ENCODE measurements around the gene LRRC27. TPM values are rescaled to one million over a fixed set of nuclear protein-coding genes. Genes with fewer than 3 reads are reported as not detected.

LRRC27 gene
- total RNA-seq, 1 donor from 2014 or later, result 9.6 TPM

- no peak for DNase-seq
These were observed 59.1 kb downstream of the LRRC27 start for GRCh38 chr10:132390921-132391675.

- no peak for DNase-seq
These were observed 59.7 kb downstream of the LRRC27 start for GRCh38 chr10:132391676-132392020.

- DNase-seq, result no peak
These were observed 60.3 kb downstream of the LRRC27 start for GRCh38 chr10:132392184-132392800.

- no peak for DNase-seq
These were observed 61.1 kb downstream of the LRRC27 start for GRCh38 chr10:132392811-132393694.

GRCh38 chr10:132393695-132394181 lies 61.7 kb downstream of the LRRC27 start:
- no peak for DNase-seq

GRCh38 chr10:132394201-132394811 lies 62.3 kb downstream of the LRRC27 start:
- no peak for DNase-seq

- no peak for DNase-seq
These were observed 63.1 kb downstream of the LRRC27 start for GRCh38 chr10:132394936-132395703.

GRCh38 chr10:132395704-132396493 lies 63.9 kb downstream of the LRRC27 start:
- no peak for DNase-seq

GRCh38 chr10:132396494-132397035 lies 64.6 kb downstream of the LRRC27 start:
- no peak for DNase-seq

- DNase-seq, result no peak
These were observed 65.1 kb downstream of the LRRC27 start, which contains the start of gene PWWP2B for GRCh38 chr10:132397036-132397541. Gene PWWP2B (plus strand): TSS chr10:132397200. CDS start chr10:132397227, 27 bp downstream.

- peak; percentile 32 for DNase-seq
These were observed 65.9 kb downstream of the LRRC27 start for GRCh38 chr10:132397671-132398565.

- DNase-seq, result no peak
These were observed 66.6 kb downstream of the LRRC27 start for GRCh38 chr10:132398566-132398991.

GRCh38 chr10:132399117-132400035 lies 67.4 kb downstream of the LRRC27 start:
- DNase-seq, result no peak

GRCh38 chr10:132400041-132400546 lies 68.1 kb downstream of the LRRC27 start:
- DNase-seq, result no peak

- DNase-seq, result no peak
These were observed 68.7 kb downstream of the LRRC27 start for GRCh38 chr10:132400547-132401151.

GRCh38 chr10:132401401-132402118 lies 69.6 kb downstream of the LRRC27 start:
- no peak for DNase-seq
